Bronchial epithelial cell (primary cell): ENCODE measurements around the gene MN1. TPM values are rescaled to one million over a fixed set of nuclear protein-coding genes. Genes with fewer than 3 reads are reported as not detected.

Experiments
- DNase-seq: peaks from one replicate; pipeline ENCODE4 v3.0.0-alpha.2; 2010; ENCODE audit warnings: low read depth
- FAIRE-seq: peaks from 2 replicates; lab custom pipeline; 2011; peaks lifted over from hg19 to GRCh38; lab: Jason Lieb, UNC
- H3K27me3 ChIP-seq: 2 replicates; pipeline ENCODE4 v1.5.1; 2011; ENCODE audit warnings: low read length; ENCODE audit not compliant: control insufficient read depth, insufficient read depth
- H3K36me3 ChIP-seq: 2 replicates; pipeline ENCODE4 v1.5.1; 2011; ENCODE audit warnings: low read length; ENCODE audit not compliant: control insufficient read depth, insufficient read depth
- H3K4me3 ChIP-seq: 2 replicates; pipeline ENCODE4 v1.5.1; 2011; ENCODE audit warnings: mild to moderate bottlenecking, low read depth, low read length, control low read depth
- CTCF ChIP-seq: IDR thresholded peaks from 2 replicates; pipeline ENCODE4 v1.5.1; 2011; ENCODE audit warnings: mild to moderate bottlenecking, moderate library complexity, low read length, control low read depth, inconsistent platforms; ENCODE audit not compliant: insufficient read depth, severe bottlenecking
- total RNA-seq: library from RNA; depleted of rRNA; stranded (reverse); fragments of >200 nt; gene quantifications from 2 replicates; pipeline ENCODE4 v1.2.1, GENCODE V29; 2014

The MN1 gene
- total RNA-seq, 1 donor from 2014 or later: 1.3 TPM

- no peak for TF ChIP-seq CTCF
- DNase-seq (no peak), FAIRE-seq (no peak)
- no peaks in the 10 kb centered on the region for H3K27me3 ChIP-seq
- no peak overlapping the region for H3K4me3 ChIP-seq
- H3K36me3 ChIP-seq: no peaks in the 10 kb centered on the region
These were observed 33.0 kb upstream of the MN1 start for GRCh38 chr22:27834364-27835185.

GRCh38 chr22:27833803-27834202 lies 32.2 kb upstream of the MN1 start:
- no peak for FAIRE-seq
- Histone ChIP-seq H3K27me3 (no peaks in the 10 kb centered on the region), H3K36me3 (no peaks in the 10 kb centered on the region), H3K4me3 (no peak overlapping the region)
- no peak for TF ChIP-seq CTCF
- no peak for DNase-seq

- Histone ChIP-seq H3K27me3 (no peaks in the 10 kb centered on the region), H3K4me3 (no peak overlapping the region), H3K36me3 (no peaks in the 10 kb centered on the region)
- no peak for TF ChIP-seq CTCF
- no peak for FAIRE-seq
- DNase-seq: no peak
These were observed 31.1 kb upstream of the MN1 start for GRCh38 chr22:27832606-27833005.

GRCh38 chr22:27829620-27830019 lies 28.1 kb upstream of the MN1 start:
- H3K4me3 ChIP-seq: no peak overlapping the region
- TF ChIP-seq CTCF: no peak
- H3K27me3 ChIP-seq: no peaks in the 10 kb centered on the region
- FAIRE-seq (no peak), DNase-seq (no peak)
- no peaks in the 10 kb centered on the region for H3K36me3 ChIP-seq

GRCh38 chr22:27827604-27828587 lies 26.3 kb upstream of the MN1 start:
- FAIRE-seq (no peak), DNase-seq (no peak)
- Histone ChIP-seq H3K36me3 (no peaks in the 10 kb centered on the region), H3K4me3 (no peak overlapping the region), H3K27me3 (no peaks in the 10 kb centered on the region)
- no peak for TF ChIP-seq CTCF
